IPS-NIHi11 (cell line): ENCODE data around the gene PPIP5K2.
"Not testable (repeated sequence)": the region's sequence is repeated elsewhere in the genome, so short reads cannot be mapped to it uniquely, and the experiment has no call there.

Experiments
- DNase-seq: peaks from one replicate; pipeline ENCODE4 v3.0.0; 2012; ENCODE audit warnings: mixed read lengths, low spot score

Gene PPIP5K2

DNA sequence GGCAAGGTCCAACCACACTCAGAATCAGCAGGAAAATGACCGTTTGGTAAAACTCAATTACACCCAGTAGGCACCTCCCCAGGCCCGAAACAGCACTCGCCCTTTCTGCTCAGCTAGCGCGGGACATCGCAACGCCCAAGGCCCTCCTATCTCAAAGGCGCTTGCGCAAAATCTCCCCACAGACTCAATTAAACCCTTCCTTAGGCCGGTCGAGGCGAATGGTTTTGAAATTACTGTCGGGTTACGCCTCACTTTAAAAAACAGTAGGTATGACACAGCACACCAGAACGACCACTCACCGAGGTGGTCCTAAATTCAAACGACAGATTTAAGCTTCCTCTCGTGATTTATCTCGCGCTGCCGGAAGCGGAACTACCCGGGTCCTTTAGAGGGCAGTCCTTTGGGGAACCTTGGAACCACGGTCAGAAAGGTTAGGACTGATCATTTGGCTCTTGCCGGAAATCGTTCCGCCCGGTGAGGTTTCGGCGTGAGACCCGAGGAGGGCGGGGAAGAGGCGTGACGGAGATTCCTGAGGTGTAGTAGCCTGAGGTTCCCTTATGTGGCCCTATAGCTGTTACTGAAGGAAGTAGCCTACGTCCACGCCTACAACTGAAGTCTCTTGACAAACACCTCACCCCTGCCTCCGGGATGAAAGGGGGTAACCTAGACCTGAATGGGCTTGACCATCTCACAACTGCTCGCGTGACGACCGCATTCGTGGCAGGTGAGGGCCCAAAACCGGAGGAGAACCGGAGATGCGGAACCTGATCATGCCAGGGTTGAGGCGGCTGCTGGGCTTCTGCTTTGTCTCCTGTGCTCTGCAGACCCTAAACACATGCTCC, at the start of gene PPIP5K2, which contains the start of gene GIN1:
TSS of gene PPIP5K2 (plus strand) at position 537 of the 842 bp plus-strand sequence. CDS start 9,289 bp downstream, outside the sequence.
TSS of gene GIN1 (minus strand) at position 374 of the 842 bp plus-strand sequence. CDS start 11,431 bp downstream, outside the sequence.
- DNase-seq, result peak; percentile 88

GRCh38 chr5:103073500-103073899, 46.6 kb upstream of the PPIP5K2 start:
- not testable (repeated sequence) for DNase-seq

DNA sequence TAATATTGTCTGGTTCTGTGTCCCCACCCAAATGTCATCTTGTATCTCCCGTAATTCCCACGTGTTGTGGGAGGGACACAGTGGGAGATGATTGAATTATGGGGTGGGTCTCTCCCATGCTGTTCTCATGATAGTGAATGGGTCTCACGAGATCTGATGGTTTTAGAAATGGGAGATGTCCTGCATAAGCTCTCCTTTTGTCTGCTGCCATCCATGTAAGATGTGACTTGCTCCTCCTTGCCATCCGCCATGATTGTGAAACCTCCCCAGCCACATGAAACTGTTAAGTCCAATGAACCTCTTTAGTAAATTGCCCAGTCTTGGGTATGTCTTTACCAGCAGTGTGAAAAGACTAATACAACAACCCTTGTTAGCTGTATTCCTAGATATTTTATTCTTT, 44.7 kb upstream of the PPIP5K2 start:
- DNase-seq, result no peak

DNA sequence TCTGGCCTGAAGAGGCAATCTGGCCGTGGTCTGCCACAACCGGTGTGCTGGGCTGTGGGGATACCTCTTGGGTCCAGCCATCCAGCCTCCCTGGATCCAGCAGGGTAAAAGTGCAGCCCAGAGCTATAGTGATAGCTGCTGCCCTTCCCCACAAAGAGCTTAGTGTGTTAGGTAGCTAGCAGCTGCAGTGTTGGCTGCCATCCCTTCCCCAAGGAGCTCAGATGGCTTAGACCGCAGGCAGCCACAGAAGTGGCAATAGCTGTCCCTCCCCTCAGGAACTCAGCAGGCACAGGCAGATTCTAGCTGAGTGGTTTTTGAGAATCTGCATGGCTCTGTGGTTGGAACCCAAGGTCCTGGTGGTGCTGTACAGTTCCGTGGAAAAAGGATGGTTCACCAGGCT, 40.3 kb upstream of the PPIP5K2 start:
- DNase-seq, result no peak

DNA sequence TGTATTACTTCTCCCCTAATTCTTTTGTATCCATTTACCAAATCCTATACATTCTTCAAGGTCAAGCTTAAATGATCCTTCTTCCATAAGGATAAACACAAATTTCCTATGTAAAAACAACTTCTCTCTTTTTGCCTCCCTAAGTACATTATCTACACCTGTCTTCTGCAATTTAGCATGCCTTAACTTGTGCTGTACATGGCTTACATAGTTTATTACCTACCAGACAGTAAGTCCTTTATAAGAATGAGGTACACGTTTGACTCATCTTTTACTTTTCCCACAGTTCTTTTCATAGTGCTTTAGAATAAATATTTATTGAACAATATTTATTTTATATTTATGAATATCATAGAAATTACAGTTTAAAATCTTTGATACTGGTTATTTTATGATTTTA, 33.6 kb upstream of the PPIP5K2 start:
- DNase-seq, result no peak

DNA sequence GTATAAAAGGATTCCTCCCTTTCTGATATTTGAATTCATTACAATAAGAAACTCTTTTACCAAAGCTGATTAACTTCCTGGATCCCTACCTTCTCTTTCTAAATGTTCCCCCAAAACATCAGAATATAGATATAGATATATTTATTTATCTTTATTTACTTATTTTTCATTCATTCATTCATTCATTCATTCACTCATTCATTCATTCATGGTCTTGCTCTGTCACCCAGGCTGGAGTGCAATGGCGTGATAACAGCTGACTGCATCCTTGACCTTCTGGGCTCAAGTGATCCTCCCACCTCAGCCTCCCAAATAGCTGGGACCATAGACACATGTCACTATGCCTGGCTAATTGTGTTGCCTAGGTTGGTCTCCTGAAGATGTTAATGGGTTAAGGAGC, 30.8 kb upstream of the PPIP5K2 start:
- no peak for DNase-seq

- DNase-seq, result no peak
Measured at GRCh38 chr5:103090791-103091190, 29.3 kb upstream of the PPIP5K2 start.

DNA sequence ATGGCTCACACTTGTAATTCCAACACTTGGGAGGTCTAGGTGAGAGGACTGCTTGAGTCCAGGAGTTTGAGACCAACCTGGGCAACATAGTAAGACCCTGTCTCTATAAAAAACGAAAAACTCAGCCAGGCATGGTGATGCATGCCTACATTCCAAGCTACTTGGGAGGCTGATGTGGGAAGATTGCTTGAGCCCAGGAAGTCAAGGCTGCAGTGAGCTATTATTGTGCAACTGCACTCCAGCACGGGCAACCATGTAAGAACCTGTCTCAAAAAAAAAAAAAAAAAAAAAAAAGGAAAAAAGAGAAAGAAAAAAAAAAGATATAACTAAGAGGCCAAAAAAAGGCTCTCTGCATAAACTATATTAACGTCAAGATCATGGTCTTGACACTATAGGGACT, 27.4 kb upstream of the PPIP5K2 start:
- no peak for DNase-seq

GRCh38 chr5:103093727-103094126, 26.4 kb upstream of the PPIP5K2 start:
- no peak for DNase-seq

GRCh38 chr5:103094737-103095136, 25.4 kb upstream of the PPIP5K2 start:
- no peak for DNase-seq

GRCh38 chr5:103098993-103099392, 21.1 kb upstream of the PPIP5K2 start:
- peak; percentile 7 for DNase-seq

- DNase-seq, result no peak
Measured at GRCh38 chr5:103101079-103101750, 18.9 kb upstream of the PPIP5K2 start.

DNA sequence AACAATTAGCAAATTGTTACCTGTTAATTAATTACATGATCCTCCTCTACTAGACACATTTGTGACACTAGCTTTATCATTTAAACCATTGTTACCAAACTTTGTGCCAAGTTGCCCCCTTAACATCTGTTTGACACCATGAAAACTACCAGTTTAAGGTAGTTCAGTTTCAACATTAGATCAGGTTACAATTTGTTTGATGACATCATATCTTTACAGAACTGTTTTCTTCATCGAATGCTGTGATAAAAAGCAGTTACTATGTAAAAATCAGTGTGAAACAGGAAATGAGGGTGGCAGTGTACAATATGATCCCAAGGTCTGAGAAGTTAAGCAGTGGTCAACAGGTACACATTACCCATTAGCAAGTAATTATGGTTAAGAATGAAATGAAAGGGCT, 17.9 kb upstream of the PPIP5K2 start:
- DNase-seq, result no peak

GRCh38 chr5:103108086-103108485, 12.0 kb upstream of the PPIP5K2 start:
- DNase-seq, result no peak

- DNase-seq, result peak; percentile 6
Measured at GRCh38 chr5:103109277-103109676, 10.8 kb upstream of the PPIP5K2 start.

DNA sequence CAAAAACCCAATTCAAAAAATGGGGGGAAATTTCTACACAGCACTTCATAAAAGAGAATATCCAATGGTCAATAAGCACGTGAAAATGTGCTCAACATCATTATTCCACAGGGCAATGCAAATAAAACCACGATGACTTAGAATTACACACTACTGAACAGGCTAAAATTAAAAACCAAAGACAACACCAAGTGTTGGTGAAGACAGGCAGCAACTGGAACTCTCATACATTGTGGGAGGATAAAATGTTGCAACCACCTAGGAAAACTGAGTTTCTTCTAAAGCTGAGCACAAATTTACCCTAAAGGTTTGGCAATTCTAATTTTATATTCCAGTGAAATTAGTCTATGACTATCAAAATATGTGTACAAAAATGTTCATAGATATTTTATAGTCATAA, 9.7 kb upstream of the PPIP5K2 start:
- no peak for DNase-seq

- no peak for DNase-seq
Measured at GRCh38 chr5:103111468-103111867, 8.6 kb upstream of the PPIP5K2 start.

- DNase-seq, result no peak
Measured at GRCh38 chr5:103112910-103113309, 7.2 kb upstream of the PPIP5K2 start.

GRCh38 chr5:103114440-103114839, 5.7 kb upstream of the PPIP5K2 start:
- DNase-seq, result no peak

DNA sequence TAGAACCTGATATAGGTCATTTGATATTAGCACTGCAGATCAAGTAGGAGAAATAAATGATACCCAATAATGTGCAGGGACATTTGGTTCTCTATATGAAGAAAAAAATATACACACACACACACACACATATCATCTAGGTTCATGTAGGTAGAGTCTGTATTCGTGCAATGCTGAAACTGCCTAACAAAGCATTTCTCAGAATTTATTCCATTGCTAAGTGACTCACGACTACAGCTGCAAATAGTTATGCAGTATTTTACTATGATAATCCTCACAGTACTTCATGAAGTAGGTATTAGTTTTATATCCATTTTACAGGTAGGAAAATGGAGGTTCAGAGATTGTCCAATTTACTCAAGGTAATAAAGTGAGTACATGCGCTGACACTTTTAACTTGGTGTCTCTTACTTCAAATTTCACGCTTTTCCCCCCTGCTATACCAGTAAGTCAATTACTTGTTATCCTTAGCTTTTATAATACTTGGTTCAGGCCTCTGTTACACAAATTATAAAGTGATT, 2.6 kb upstream of the PPIP5K2 start:
- DNase-seq, result no peak

DNA sequence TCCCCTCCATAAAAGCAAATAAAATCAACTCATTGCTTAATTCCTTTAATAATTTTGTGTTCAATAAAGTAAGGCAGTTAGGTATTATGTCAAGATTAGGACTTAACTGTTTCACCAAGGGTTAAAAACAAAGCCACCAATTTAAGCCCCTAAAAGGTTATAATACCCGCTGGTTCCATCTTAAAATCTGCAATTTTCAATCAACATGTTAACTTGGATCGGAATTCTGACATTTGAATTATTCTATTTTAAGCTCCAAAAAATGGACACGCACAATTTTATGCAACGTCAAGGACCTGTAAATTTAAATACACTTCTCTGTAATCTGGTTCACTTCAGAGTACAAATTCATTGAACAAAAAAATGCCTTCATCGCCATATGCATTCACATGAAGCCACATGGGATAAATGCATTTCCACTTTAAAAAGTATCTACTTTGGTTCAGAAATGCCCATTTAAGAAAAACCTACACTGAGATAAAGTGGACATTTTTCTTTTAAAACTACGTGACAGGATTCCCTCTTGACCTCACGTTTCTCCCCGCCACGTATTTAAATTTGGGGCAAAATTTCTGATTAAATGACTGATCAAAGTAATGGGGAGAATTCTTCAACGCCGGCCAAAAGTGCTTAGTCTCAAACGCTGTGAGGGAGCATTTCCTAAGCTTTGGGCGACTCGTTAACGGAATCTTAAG, 884 bp upstream of the PPIP5K2 start:
- DNase-seq, result no peak

DNA sequence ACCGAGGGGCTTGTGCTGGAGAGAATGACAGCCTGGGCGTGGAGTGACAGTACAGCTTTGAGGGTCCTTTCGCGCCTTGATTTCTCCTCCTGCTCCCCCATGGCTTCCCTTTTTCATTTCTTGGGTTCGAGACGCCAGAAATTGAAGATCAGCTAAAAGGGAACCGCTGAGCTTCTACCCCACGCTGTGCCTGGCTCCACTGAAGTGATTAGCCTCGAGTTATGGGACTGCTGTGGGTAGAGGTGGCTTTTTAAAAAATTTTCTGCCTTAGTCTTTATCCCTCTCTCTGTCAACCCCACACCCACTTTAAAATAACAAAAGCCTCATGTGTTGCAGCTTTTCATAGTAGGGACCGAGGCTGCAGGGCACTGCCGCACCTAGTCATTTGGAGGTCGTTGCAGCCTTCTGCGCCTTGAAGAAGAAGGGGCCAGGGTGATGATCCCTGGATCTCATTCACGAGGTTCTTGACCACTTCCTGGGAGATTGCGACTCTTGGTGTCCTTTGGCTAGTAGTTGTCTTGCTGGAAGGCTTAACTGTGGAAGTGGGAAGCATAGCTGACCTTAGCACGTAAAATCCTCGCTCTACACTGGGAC, 603 bp downstream of the PPIP5K2 start:
- peak; percentile 26 for DNase-seq
